Lung (tissue), 12 donors: ENCODE results near the gene PRKAR2A. TPM values are rescaled to one million over a fixed set of nuclear protein-coding genes. Genes with fewer than 3 reads are reported as not detected.
"Not testable (repeated sequence)": the region's sequence is repeated elsewhere in the genome, so short reads cannot be mapped to it uniquely, and the experiment has no call there.

Source experiments
- ATAC-seq: fragments of 200-7000 bp; cut with Tn5 transposase; one replicate; pipeline ENCODE4 v1.9.1; 2020; ENCODE audit warnings: moderate number of reproducible peaks; ENCODE audit not compliant: insufficient read depth, low FRiP score
- DNase-seq, 3 donors: peaks; one replicate each; pipeline ENCODE4 v3.0.0-alpha.2; 2013 to 2017
- H3K27ac ChIP-seq, 2 donors: one replicate each; pipeline ENCODE4 v1.5.1; 2013; ENCODE audit warnings: mild to moderate bottlenecking in 2 of 2, moderate library complexity in 2 of 2, control low read depth in 1 of 2, inconsistent platforms in 1 of 2, low read depth in 1 of 2, low read length in 1 of 2
- H3K27me3 ChIP-seq, 3 donors: one replicate each; pipeline ENCODE4 v1.5.1; 2013; ENCODE audit warnings: low read length in 2 of 3; ENCODE audit not compliant: control insufficient read depth in 3 of 3, insufficient read depth in 3 of 3
- H3K36me3 ChIP-seq, 4 donors: one replicate each; pipeline ENCODE4 v1.5.1; 2013; ENCODE audit warnings: low read length in 4 of 4, mild to moderate bottlenecking in 1 of 4, moderate library complexity in 1 of 4; ENCODE audit not compliant: control insufficient read depth in 4 of 4, insufficient read depth in 4 of 4
- H3K4me1 ChIP-seq, 5 donors: one replicate each; pipeline ENCODE4 v1.5.1; 2013; ENCODE audit warnings: low read length in 5 of 5, mild to moderate bottlenecking in 2 of 5, moderate library complexity in 1 of 5; ENCODE audit not compliant: control insufficient read depth in 5 of 5, insufficient read depth in 5 of 5
- H3K4me3 ChIP-seq: one replicate; pipeline ENCODE4 v1.5.1; 2013; ENCODE audit warnings: mild to moderate bottlenecking, control low read depth, moderate library complexity
- H3K9ac ChIP-seq, 2 donors: one replicate each; pipeline ENCODE4 v1.5.1; 2013; ENCODE audit warnings: low read length in 2 of 2, control low read depth in 1 of 2; ENCODE audit not compliant: insufficient read depth in 1 of 2
- H3K9me3 ChIP-seq, 4 donors: one replicate each; pipeline ENCODE4 v1.5.1; 2013; ENCODE audit warnings: low read length in 3 of 4, mild to moderate bottlenecking in 1 of 4, moderate library complexity in 1 of 4; ENCODE audit not compliant: control insufficient read depth in 4 of 4, insufficient read depth in 3 of 4
- WGBS, 2 donors: extraction: QIAGEN DNeasy Blood & Tissue Kit; methylation state at CpG; one replicate each; pipeline ENCODE4 v1.1.7; 2013; 5-methylcytosine and 5-hydroxymethylcytosine counted together
- polyA plus RNA-seq, 2 donors: library from polyadenylated mRNA; stranded (reverse); fragments of 200-250 nt; gene quantifications; one replicate each; pipeline ENCODE4 v1.2.1, GENCODE V29; 2013
- total RNA-seq, 2 donors: library from RNA; depleted of rRNA in 1 of 2; stranded (reverse); fragments of >200 nt in 1 of 2; gene quantifications; one replicate each; pipeline ENCODE4 v1.2.1, GENCODE V29; 2014 to 2021
- TF ChIP-seq, protein P1 (sequence below): IDR thresholded peaks from 2 replicates; pipeline ENCODE4 v1.5.1; 2012; ENCODE audit warnings: mild to moderate bottlenecking; ENCODE audit errors: control extremely low read depth, extremely low read depth
- donor health status: control.
- donor health status: control.
- donor health status: Bipolar disorder and iron deficiency.
- donor health status: healthy.
- donor health status: DM: yes; HTN: yes; CAD: no.

Gene PRKAR2A
- total and polyA plus RNA-seq, 4 donors = 10.3 to 72.8 (median 20.4) TPM

DNA sequence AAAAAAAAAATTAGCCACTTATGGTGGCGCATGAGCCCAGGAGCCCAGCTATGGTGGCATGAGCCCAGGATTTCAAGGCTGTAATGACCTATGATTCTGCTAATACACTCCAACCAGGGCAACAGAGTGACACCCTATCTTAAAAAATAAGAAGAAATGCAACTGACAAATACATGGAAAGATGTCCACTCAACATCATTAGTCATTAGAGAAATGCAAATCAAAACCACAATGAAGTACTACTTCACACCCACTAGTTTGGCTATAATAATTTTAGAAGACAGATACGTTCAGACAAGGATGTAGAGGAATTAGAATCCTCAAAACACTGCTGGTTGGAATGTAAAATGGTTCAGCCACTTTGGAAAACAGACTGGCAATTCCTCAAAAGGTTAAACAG, 10.5 kb downstream of the PRKAR2A start:
- H3K4me3 ChIP-seq = no peak overlapping the region
- H3K27ac ChIP-seq = no peak overlapping the region
- H3K27me3 ChIP-seq = no peaks in the 10 kb centered on the region
- WGBS, 2 donors = 76 to 89% methylated on average over 2 of the region's 2 CpGs
- no peaks in the 10 kb centered on the region for H3K9me3 ChIP-seq
- no peak for ATAC-seq
- H3K9ac ChIP-seq = no peak overlapping the region
- H3K36me3 ChIP-seq = peaks cover 0 to 2% (median 0%) of the 10 kb centered on the region in 4 donors
- DNase-seq = no peak
- H3K4me1 ChIP-seq = peaks cover 0 to 3% (median 0%) of the 10 kb centered on the region in 5 donors
- TF ChIP-seq, protein P1, sequence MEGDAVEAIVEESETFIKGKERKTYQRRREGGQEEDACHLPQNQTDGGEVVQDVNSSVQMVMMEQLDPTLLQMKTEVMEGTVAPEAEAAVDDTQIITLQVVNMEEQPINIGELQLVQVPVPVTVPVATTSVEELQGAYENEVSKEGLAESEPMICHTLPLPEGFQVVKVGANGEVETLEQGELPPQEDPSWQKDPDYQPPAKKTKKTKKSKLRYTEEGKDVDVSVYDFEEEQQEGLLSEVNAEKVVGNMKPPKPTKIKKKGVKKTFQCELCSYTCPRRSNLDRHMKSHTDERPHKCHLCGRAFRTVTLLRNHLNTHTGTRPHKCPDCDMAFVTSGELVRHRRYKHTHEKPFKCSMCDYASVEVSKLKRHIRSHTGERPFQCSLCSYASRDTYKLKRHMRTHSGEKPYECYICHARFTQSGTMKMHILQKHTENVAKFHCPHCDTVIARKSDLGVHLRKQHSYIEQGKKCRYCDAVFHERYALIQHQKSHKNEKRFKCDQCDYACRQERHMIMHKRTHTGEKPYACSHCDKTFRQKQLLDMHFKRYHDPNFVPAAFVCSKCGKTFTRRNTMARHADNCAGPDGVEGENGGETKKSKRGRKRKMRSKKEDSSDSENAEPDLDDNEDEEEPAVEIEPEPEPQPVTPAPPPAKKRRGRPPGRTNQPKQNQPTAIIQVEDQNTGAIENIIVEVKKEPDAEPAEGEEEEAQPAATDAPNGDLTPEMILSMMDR = no peak

DNA sequence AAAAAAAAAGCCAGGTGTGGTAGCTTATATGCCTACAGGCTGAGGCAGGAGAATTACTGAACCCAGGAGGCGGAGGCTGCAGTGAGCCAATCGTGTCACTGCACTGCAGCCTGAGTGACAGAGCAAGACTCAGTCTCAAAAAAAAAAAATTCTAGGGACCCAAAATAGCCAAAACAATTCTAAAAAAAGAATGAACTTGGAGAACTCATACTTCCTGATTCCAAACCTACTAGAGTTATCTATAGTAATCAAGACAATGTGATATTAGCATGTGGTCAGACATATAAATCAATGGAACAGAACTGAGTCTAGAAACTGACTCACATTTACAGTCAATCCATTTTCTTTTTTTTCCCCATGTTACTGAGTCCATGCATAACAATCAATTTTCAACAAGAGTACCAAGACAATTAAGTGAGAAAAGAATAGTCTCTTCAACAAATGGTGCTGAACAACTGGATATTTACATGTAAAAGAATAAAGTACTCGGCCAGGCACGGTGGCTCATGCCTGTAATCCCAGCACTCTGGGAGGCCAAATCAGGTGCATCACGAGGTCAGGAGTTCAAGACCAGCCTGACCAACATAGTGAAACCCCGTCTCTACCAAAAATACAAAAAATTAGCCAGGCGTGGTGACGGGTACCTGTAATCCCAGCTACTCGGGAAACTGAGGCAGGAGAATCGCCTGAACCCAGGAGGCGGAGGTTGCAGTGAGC, 11.9 kb downstream of the PRKAR2A start:
- WGBS, 2 donors = 95% methylated on average over 11 of the region's 11 CpGs
- no peak overlapping the region for H3K9ac ChIP-seq
- TF ChIP-seq, protein P1 = no peak
- peaks cover 0 to 2% (median 0%) of the 10 kb centered on the region in 4 donors for H3K36me3 ChIP-seq
- H3K27ac ChIP-seq = no peak overlapping the region
- H3K27me3 ChIP-seq = no peaks in the 10 kb centered on the region
- peaks cover 0 to 3% (median 0%) of the 10 kb centered on the region in 5 donors for H3K4me1 ChIP-seq
- ATAC-seq (no peak), DNase-seq (no peak)
- H3K9me3 ChIP-seq = no peaks in the 10 kb centered on the region
- H3K4me3 ChIP-seq = no peak overlapping the region

DNA sequence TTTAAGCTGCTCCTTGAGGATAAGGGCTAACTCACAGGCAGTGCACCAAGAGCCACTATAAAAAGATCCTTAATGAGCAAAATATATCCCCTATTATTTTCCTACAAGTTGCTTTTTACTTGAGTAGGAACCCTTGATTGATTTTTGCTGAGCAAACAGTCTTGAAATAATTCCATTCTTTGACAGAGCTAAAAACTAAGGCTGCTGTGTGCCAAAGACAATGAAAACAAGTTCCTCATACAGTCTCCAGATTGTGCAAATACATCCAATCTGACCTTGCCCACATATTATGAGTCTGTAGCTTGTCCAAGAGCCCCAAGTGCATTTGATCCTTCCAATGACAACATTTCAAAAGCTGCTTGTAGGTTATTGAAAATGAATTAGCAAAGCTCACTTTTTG, 15.0 kb downstream of the PRKAR2A start:
- no peaks in the 10 kb centered on the region for H3K9me3 ChIP-seq
- H3K27ac ChIP-seq = no peak overlapping the region
- no peak overlapping the region for H3K4me3 ChIP-seq
- H3K36me3 ChIP-seq = no peaks in the 10 kb centered on the region
- no peak for ATAC-seq
- peaks cover 0 to 3% (median 0%) of the 10 kb centered on the region in 5 donors for H3K4me1 ChIP-seq
- no peak for DNase-seq
- TF ChIP-seq, protein P1 = no peak
- H3K9ac ChIP-seq = no peak overlapping the region
- no peaks in the 10 kb centered on the region for H3K27me3 ChIP-seq

DNA sequence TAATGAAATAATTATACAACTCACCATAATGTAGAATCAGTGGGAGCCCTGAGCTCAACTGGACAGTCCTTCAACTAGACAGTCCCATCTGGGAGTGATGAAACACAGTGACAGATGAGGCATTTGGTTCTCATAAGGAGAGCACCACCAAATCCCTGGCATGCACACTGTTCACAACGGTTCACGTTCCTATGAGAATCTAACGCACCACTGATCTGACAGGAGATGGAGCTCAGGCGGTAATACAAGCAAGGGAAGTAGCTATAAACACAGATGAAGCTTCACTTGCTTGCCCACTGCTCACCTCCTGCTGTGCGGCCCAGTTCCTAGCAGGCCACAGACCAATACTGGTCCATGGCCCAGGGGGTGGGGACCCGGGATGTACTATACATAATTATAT, 17.0 kb downstream of the PRKAR2A start:
- Histone ChIP-seq H3K9ac (no peak overlapping the region), H3K9me3 (no peaks in the 10 kb centered on the region), H3K4me3 (no peak overlapping the region), H3K4me1 (peaks cover 0 to 13% (median 0%) of the 10 kb centered on the region in 5 donors), H3K27ac (no peak overlapping the region), H3K27me3 (no peaks in the 10 kb centered on the region), H3K36me3 (no peaks in the 10 kb centered on the region)
- ATAC-seq (no peak), DNase-seq (no peak)
- WGBS, 2 donors = 89 to 92% methylated on average over 6 of the region's 6 CpGs
- TF ChIP-seq, protein P1 = no peak

DNA sequence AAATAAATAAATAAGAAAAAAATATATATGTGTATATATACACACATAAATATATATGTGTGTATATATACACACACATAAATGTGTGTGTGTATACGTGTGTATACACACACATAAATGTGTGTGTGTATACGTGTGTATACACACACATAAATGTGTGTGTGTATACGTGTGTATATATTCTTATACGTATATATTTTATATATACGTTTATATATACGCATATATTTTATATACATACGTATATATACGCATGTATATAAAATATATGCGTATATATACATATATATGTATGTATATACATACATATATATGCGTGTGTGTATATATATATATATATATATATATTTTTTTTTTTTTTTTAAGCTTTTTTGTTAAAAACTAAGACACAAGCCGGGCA, 18.1 kb downstream of the PRKAR2A start:
- not testable (repeated sequence) for H3K27me3 ChIP-seq, H3K27ac ChIP-seq, H3K36me3 ChIP-seq, H3K9me3 ChIP-seq, H3K9ac ChIP-seq, ATAC-seq, DNase-seq, H3K4me3 ChIP-seq, H3K4me1 ChIP-seq
- 96 to 97% methylated on average over 11 of the region's 11 CpGs for WGBS, 2 donors
